Progenitor cell of endocrine pancreas (in vitro differentiated cells): ENCODE data around the gene SLC45A1. TPM values are rescaled to one million over a fixed set of nuclear protein-coding genes. Genes with fewer than 3 reads are reported as not detected.

Source experiments
- DNase-seq: peaks from one replicate; pipeline ENCODE4 v3.0.0; 2021; ENCODE audit warnings: low spot score; ENCODE audit not compliant: unreplicated experiment
- H3K27ac Mint-ChIP-seq: 2 replicates; pipeline ENCODE4 v1.8.0; 2021; ENCODE audit warnings: mild to moderate bottlenecking, moderate library complexity, mixed read lengths
- H3K27me3 Mint-ChIP-seq: 2 replicates; pipeline ENCODE4 v1.8.0; 2021; ENCODE audit warnings: mixed read lengths
- H3K36me3 Mint-ChIP-seq: 2 replicates; pipeline ENCODE4 v1.8.0; 2022; ENCODE audit warnings: mixed read lengths; ENCODE audit not compliant: insufficient read depth
- H3K4me1 Mint-ChIP-seq: 2 replicates; pipeline ENCODE4 v1.8.0; 2021; ENCODE audit warnings: low read depth, mixed read lengths
- H3K4me3 Mint-ChIP-seq: 2 replicates; pipeline ENCODE4 v1.8.0; 2021; ENCODE audit warnings: low read depth, mild to moderate bottlenecking, moderate library complexity, mixed read lengths
- H3K9me3 Mint-ChIP-seq: 2 replicates; pipeline ENCODE4 v1.8.0; 2021; ENCODE audit warnings: low read depth, mixed read lengths
- total RNA-seq: library from RNA; stranded (reverse); gene quantifications from 2 replicates; pipeline ENCODE4 v1.2.1, GENCODE V29; 2021
- TF ChIP-seq, protein P1 (sequence below): fragments of 200-600 bp; sonication (generic); IDR thresholded peaks from one replicate; pipeline ENCODE4 v1.5.0; 2021; ENCODE audit warnings: antibody characterized with exemption, mild to moderate bottlenecking; ENCODE audit not compliant: unreplicated experiment

SLC45A1 gene
- total RNA-seq, 1 donor from 2014 or later, result 0.86 TPM

DNA sequence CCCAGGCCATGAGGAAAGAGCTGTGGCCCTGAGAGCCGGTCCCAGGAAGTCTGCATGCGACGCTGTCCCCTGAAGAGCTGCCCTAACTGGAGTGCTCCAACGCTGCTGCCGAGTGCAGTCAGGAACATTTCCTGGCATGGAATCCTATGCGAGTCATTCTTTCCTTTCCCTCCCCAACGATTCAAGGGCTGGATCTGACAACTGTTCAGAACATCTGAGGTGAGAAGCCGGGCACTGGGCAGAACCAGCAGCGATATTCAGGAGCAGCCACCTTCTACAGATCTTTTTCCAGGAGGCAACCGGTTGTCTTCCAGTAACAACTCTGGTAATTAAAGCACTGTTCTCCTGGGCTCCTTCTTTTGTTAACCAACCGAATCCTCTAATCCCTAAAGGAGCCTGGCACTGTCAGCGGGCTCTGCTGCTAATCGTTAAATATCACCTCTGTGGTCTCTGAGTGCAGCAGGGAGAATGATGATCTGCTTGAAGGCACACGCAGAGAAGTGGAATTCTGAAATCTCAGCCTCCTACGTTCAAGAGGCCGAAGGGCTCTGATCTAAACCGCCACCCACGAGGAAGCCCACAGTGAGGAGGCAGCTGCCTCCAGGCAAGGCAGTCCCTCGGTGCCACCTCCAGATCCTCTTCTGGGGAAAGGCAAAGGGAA, 55.8 kb downstream of the SLC45A1 start:
- Mint-ChIP-seq H3K36me3 (peaks cover 4% of the 10 kb centered on the region), H3K4me1 (peaks cover 72% of the 10 kb centered on the region), H3K27me3 (no peaks in the 10 kb centered on the region), H3K27ac (peak overlapping the region; percentile 90), H3K9me3 (no peaks in the 10 kb centered on the region), H3K4me3 (no peak overlapping the region)
- DNase-seq, result no peak
- TF ChIP-seq, protein P1, sequence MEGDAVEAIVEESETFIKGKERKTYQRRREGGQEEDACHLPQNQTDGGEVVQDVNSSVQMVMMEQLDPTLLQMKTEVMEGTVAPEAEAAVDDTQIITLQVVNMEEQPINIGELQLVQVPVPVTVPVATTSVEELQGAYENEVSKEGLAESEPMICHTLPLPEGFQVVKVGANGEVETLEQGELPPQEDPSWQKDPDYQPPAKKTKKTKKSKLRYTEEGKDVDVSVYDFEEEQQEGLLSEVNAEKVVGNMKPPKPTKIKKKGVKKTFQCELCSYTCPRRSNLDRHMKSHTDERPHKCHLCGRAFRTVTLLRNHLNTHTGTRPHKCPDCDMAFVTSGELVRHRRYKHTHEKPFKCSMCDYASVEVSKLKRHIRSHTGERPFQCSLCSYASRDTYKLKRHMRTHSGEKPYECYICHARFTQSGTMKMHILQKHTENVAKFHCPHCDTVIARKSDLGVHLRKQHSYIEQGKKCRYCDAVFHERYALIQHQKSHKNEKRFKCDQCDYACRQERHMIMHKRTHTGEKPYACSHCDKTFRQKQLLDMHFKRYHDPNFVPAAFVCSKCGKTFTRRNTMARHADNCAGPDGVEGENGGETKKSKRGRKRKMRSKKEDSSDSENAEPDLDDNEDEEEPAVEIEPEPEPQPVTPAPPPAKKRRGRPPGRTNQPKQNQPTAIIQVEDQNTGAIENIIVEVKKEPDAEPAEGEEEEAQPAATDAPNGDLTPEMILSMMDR, result no peak

DNA sequence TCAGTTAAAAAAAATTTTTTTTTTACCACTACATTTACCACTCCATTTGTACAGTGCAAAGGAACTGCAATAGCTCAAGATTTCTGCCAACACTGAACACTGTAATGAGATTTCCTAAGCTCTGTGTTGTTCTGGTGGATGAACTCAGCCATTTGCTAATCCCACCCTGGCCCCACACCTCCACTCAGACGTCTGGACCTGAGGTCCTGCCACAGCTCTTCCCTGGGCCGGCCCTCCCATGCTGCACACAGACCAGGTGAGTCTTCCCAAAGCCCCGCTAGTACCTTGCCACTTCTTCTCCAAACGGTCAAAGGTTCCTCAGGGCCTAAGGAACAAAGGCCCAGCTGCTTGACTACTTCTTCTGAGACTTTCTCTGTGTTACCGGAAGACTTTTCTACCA, 56.4 kb downstream of the SLC45A1 start:
- peak overlapping the region; percentile 63 for H3K27ac Mint-ChIP-seq
- no peaks in the 10 kb centered on the region for H3K9me3 Mint-ChIP-seq
- TF ChIP-seq, protein P1, result no peak
- DNase-seq, result no peak
- H3K4me3 Mint-ChIP-seq, result no peak overlapping the region
- no peaks in the 10 kb centered on the region for H3K27me3 Mint-ChIP-seq
- peaks cover 4% of the 10 kb centered on the region for H3K36me3 Mint-ChIP-seq
- H3K4me1 Mint-ChIP-seq, result peaks cover 69% of the 10 kb centered on the region

DNA sequence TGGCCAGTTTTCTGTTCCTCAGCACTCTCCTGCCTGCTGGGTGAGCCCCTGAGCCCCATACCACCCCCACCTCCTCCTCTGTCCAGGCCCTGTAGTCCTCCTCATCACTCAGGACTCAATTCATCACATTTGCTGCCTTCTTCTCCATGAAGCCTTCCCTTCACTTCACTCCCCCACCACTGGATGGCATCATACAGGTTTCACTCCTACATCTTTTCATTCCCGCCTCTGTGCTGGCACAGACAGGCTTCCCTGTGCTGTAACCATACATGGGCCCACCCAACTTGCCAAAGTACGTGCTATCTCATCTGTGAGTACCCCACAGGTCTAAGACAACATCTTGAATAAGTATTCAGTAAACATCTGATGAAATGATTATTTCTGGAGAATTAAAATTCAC, 56.9 kb downstream of the SLC45A1 start:
- Mint-ChIP-seq H3K27me3 (no peaks in the 10 kb centered on the region), H3K27ac (peak overlapping the region; percentile 63), H3K4me3 (peak overlapping the region; percentile 33), H3K4me1 (peaks cover 68% of the 10 kb centered on the region), H3K9me3 (no peaks in the 10 kb centered on the region), H3K36me3 (peaks cover 4% of the 10 kb centered on the region)
- TF ChIP-seq, protein P1, result peak; percentile 46
- DNase-seq, result no peak

DNA sequence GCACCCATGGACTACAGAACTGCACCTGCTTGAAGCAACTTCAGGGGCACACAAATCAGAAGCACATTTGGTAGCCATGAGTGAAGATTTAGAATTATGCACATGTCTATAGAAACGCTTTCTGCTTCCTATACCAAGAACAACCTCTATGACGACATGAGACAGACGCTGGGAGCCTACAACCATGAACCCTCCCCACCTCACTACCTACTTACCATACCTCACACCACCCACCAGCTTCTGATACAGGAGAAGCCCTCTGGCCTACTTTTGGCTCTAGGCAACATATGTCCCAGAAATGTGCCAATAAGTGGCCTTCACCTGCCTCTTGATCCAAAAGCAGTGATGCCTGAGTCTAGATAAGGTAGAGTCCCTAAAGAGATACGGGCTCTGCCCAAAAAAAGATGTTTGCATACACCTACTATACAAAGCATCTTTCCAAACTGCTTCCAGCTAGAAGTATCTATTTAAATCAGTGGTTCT, 58.5 kb downstream of the SLC45A1 start:
- H3K4me3 Mint-ChIP-seq, result no peak overlapping the region
- TF ChIP-seq, protein P1, result no peak
- peak overlapping the region; percentile 62 for H3K27ac Mint-ChIP-seq
- H3K27me3 Mint-ChIP-seq, result no peaks in the 10 kb centered on the region
- DNase-seq, result no peak
- peaks cover 60% of the 10 kb centered on the region for H3K4me1 Mint-ChIP-seq
- H3K36me3 Mint-ChIP-seq, result peaks cover 8% of the 10 kb centered on the region
- H3K9me3 Mint-ChIP-seq, result no peaks in the 10 kb centered on the region

DNA sequence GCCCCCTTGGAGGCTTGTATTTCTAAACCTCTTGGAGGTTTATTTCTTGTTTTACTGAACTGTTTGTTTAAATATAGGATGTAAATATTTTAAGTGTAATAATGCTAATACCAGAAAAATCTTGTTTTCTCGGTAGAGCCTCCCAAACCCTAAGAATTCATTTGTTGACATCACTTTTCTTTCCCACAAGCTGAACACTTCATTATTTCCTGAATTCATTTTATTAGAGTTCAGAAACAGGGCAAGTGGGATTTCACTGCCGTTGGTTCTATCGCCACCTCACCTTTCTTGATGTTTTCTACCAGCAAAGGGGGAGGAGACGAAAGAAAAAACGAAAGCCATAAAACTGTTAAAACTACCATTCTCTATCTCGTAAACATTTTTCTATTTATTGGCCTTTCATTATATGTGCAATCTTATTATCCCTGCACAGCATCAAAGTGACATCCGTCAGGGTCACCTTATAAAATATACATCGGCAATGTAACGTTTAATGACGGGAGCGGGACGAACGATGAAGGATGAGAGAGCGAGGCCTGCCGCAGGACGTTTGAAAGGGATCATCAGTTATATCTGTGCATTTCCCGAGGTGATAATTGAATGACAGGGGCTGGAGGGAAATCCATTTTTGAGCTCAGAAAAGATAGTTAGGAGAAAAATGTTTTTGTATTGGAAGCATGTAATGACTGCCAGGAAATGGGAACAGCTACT, 59.5 kb downstream of the SLC45A1 start:
- Mint-ChIP-seq H3K27me3 (no peaks in the 10 kb centered on the region), H3K4me3 (no peak overlapping the region), H3K4me1 (peaks cover 50% of the 10 kb centered on the region), H3K9me3 (no peaks in the 10 kb centered on the region), H3K27ac (peak overlapping the region; percentile 81), H3K36me3 (peaks cover 8% of the 10 kb centered on the region)
- no peak for DNase-seq
- TF ChIP-seq, protein P1, result no peak
